ENCODE results near the gene SHISA6. TPM values are rescaled to one million over a fixed set of nuclear protein-coding genes. Genes with fewer than 3 reads are reported as not detected.

Gene SHISA6
- total and polyA plus RNA-seq, 4 donors = not detected

GRCh38 chr17:11285946-11286345 lies 44.9 kb downstream of the SHISA6 start:
- Histone ChIP-seq H3K36me3 (ENCODE audit: control insufficient read depth in 4 of 4, insufficient read depth in 3 of 4, low read depth in 1 of 4, low read length in 3 of 4) (no peaks in the 10 kb centered on the region), H3K9ac (ENCODE audit: low read depth in 1 of 2, low read length in 2 of 2) (no peak overlapping the region), H3K9me3 (ENCODE audit: control insufficient read depth in 4 of 4, low read length in 3 of 4) (peaks cover 0 to 3% (median 0%) of the 10 kb centered on the region in 4 donors), H3K27ac (ENCODE audit: low read depth in 1 of 2, low read length in 2 of 2) (no peak overlapping the region), H3K4me1 (ENCODE audit: control insufficient read depth in 4 of 4, insufficient read depth in 4 of 4, low read length in 3 of 4) (no peaks in the 10 kb centered on the region), H3K4me3 (ENCODE audit: low read depth in 1 of 3, low read length in 3 of 3) (no peak overlapping the region), H3K27me3 (ENCODE audit: control insufficient read depth in 4 of 4, insufficient read depth in 4 of 4, low read length in 3 of 4) (peaks cover 0 to 4% (median 1%) of the 10 kb centered on the region in 4 donors)
- TF ChIP-seq TAF1 (conservative IDR thresholded peaks at IDR 0.05) (no peak), HNF4G (IDR thresholded peaks at IDR 0.05) (no peak), EGR1 (IDR thresholded peaks at IDR 0.05; ENCODE audit: low read depth in 2 of 2) (no peak), FOXA1 (IDR thresholded peaks at IDR 0.05) (no peak), RAD21 (IDR thresholded peaks at IDR 0.05) (no peak), RXRA (IDR thresholded peaks at IDR 0.05) (no peak), REST (IDR thresholded peaks at IDR 0.05) (no peak), SP1 (IDR thresholded peaks at IDR 0.05) (no peak), CTCF (IDR thresholded peaks at IDR 0.05; ENCODE audit: low read depth, low read length, missing input control) (no peak), NR2F2 (IDR thresholded peaks at IDR 0.05) (no peak), MAX (IDR thresholded peaks at IDR 0.05) (no peak), YY1 (IDR thresholded peaks at IDR 0.05) (no peak), GABPA (IDR thresholded peaks at IDR 0.05 in 1 of 2, conservative IDR thresholded peaks at IDR 0.05 in 1 of 2) (no peak), ATF3 (IDR thresholded peaks at IDR 0.05) (no peak), JUND (IDR thresholded peaks at IDR 0.05) (no peak), ZBTB33 (IDR thresholded peaks at IDR 0.05) (no peak), FOXA2 (IDR thresholded peaks at IDR 0.05) (no peak), HNF4A (conservative IDR thresholded peaks at IDR 0.05) (no peak)
- DNase-seq (ENCODE audit: low spot score) = no peak
- WGBS = 79% methylated on average over 5 of the region's 5 CpGs

Data from liver (tissue), 9 donors.